ENCODE data around the gene SOX2. TPM values are rescaled to one million over a fixed set of nuclear protein-coding genes. Genes with fewer than 3 reads are reported as not detected.

The SOX2 gene
- total RNA-seq, 3 donors from 2014 or later (not counting 1 experiment from before 2014, with no cell fraction given), result not detected

GRCh38 chr3:181712226-181712552, 464 bp downstream of the SOX2 start:
- Mint-ChIP-seq H3K36me3 (peaks cover 38% of the 10 kb centered on the region), H3K4me3 (peak overlapping the region; percentile 17), H3K27me3 (ENCODE audit: low read depth in 2 of 2) (peaks cover 42 to 59% of the 10 kb centered on the region in 2 donors), H3K9me3 (peaks cover 2 to 8% of the 10 kb centered on the region in 2 donors), H3K4me1 (peaks cover 6 to 7% of the 10 kb centered on the region in 2 donors), H3K27ac (no peak overlapping the region)
- ATAC-seq (no peak), DNase-seq (no peak)
- 3% methylated on average over 36 of the region's 44 CpGs for WGBS (ENCODE audit: insufficient coverage)
- Histone ChIP-seq H3K27me3 (ENCODE audit: control insufficient read depth, insufficient read depth, low read length) (peaks cover 74% of the 10 kb centered on the region), H3K36me3 (ENCODE audit: control insufficient read depth, insufficient read depth, low read length) (no peaks in the 10 kb centered on the region), H3K4me3 (ENCODE audit: low read length) (no peak overlapping the region), H3K27ac (ENCODE audit: low read length) (no peak overlapping the region), H3K4me1 (ENCODE audit: control insufficient read depth, insufficient read depth, low read length) (peaks cover 24% of the 10 kb centered on the region), H3K9me3 (ENCODE audit: control insufficient read depth, insufficient read depth, low read length) (peaks cover 4% of the 10 kb centered on the region)
- intact Hi-C loops (cut with micrococcal nuclease), result no loop called here
- no peak for TF ChIP-seq CTCF (IDR thresholded peaks at IDR 0.05)

- intact Hi-C loops (cut with micrococcal nuclease), result no loop called here
- no peak for DNase-seq
- Histone ChIP-seq H3K36me3 (ENCODE audit: control insufficient read depth, insufficient read depth, low read length) (no peaks in the 10 kb centered on the region), H3K4me3 (ENCODE audit: low read length) (no peak overlapping the region), H3K27ac (ENCODE audit: low read length) (no peak overlapping the region), H3K27me3 (ENCODE audit: control insufficient read depth, insufficient read depth, low read length) (peaks cover 77% of the 10 kb centered on the region), H3K9me3 (ENCODE audit: control insufficient read depth, insufficient read depth, low read length) (peaks cover 4% of the 10 kb centered on the region), H3K4me1 (ENCODE audit: control insufficient read depth, insufficient read depth, low read length) (peaks cover 24% of the 10 kb centered on the region)
- TF ChIP-seq CTCF (IDR thresholded peaks at IDR 0.05), result no peak
- Mint-ChIP-seq H3K9me3 (peaks cover 2 to 8% of the 10 kb centered on the region in 2 donors), H3K36me3 (peaks cover 32% of the 10 kb centered on the region), H3K4me3 (peak overlapping the region; percentile 17), H3K27me3 (ENCODE audit: low read depth in 2 of 2) (peaks cover 42 to 59% of the 10 kb centered on the region in 2 donors), H3K27ac (no peak overlapping the region), H3K4me1 (peaks cover 6 to 7% of the 10 kb centered on the region in 2 donors)
- ATAC-seq, result no peak
- WGBS (ENCODE audit: insufficient coverage), result 6% methylated on average over 61 of the region's 65 CpGs
Measured at GRCh38 chr3:181712553-181713279, 991 bp downstream of the SOX2 start.

- peaks cover 24% of the 10 kb centered on the region for H3K4me1 ChIP-seq (ENCODE audit: control insufficient read depth, insufficient read depth, low read length)
- Mint-ChIP-seq H3K36me3 (peaks cover 29% of the 10 kb centered on the region), H3K9me3 (peaks cover 2 to 8% of the 10 kb centered on the region in 2 donors), H3K27me3 (ENCODE audit: low read depth in 2 of 2) (peaks cover 38 to 59% of the 10 kb centered on the region in 2 donors), H3K27ac (no peak overlapping the region), H3K4me1 (peaks cover 6 to 7% of the 10 kb centered on the region in 2 donors), H3K4me3 (no peak overlapping the region)
- H3K27ac ChIP-seq (ENCODE audit: low read length), result no peak overlapping the region
- H3K27me3 ChIP-seq (ENCODE audit: control insufficient read depth, insufficient read depth, low read length), result peaks cover 81% of the 10 kb centered on the region
- no peaks in the 10 kb centered on the region for H3K36me3 ChIP-seq (ENCODE audit: control insufficient read depth, insufficient read depth, low read length)
- intact Hi-C loops (cut with micrococcal nuclease), result no loop called here
- 32% methylated on average over 3 of the region's 11 CpGs for WGBS (ENCODE audit: insufficient coverage)
- peaks cover 4% of the 10 kb centered on the region for H3K9me3 ChIP-seq (ENCODE audit: control insufficient read depth, insufficient read depth, low read length)
- H3K4me3 ChIP-seq (ENCODE audit: low read length), result no peak overlapping the region
- DNase-seq (no peak), ATAC-seq (no peak)
- TF ChIP-seq CTCF (IDR thresholded peaks at IDR 0.05), result no peak
Measured at GRCh38 chr3:181713280-181713647, 1.5 kb downstream of the SOX2 start.

Measured in natural killer cell (primary cell).